ENCODE results near the gene CFAP57.

Gene CFAP57

GRCh38 chr1:43302721-43303470, 130.8 kb downstream of the CFAP57 start:
- H3K27ac ChIP-seq, result no peak overlapping the region
- TF ChIP-seq CTCF (conservative IDR thresholded peaks at IDR 0.05) (no peak), ZFX (IDR thresholded peaks at IDR 0.05) (no peak)

GRCh38 chr1:43303471-43304313, 131.6 kb downstream of the CFAP57 start:
- no peak overlapping the region for H3K27ac ChIP-seq
- TF ChIP-seq CTCF (conservative IDR thresholded peaks at IDR 0.05), result no peak
- TF ChIP-seq ZFX (IDR thresholded peaks at IDR 0.05), result no peak

All from C4-2B (cell line).